HepG2 (cell line): Measurements from ENCODE around the gene P4HB. TPM values are rescaled to one million over a fixed set of nuclear protein-coding genes. Genes with fewer than 3 reads are reported as not detected.
A peak's percentile ranks its signal among the peaks of the same experiment; 100 is the strongest.

Experiments
- FOXK2 ChIP-seq: fragments of 450-650 bp; IDR thresholded peaks from 2 replicates; pipeline ENCODE4 v1.6.1; 2016
- HOXD1 ChIP-seq: sonication (generic); formaldehyde crosslinking; IDR thresholded peaks from 2 replicates; pipeline ENCODE4 v1.5.0; 2020; ENCODE audit warnings: missing genetic modification reagents
- MED8 ChIP-seq: sonication (generic); formaldehyde crosslinking; IDR thresholded peaks from 2 replicates; pipeline ENCODE4 v1.8.1; 2023; ENCODE audit warnings: mild to moderate bottlenecking, missing genetic modification reagents; ENCODE audit not compliant: insufficient replicate concordance
- NR2F1 ChIP-seq, 2 experiments: fragments of 450-650 bp in 1 of 2; formaldehyde crosslinking in 1 of 2; IDR thresholded peaks; 2 replicates each; pipeline versions ENCODE4 v1.5.0 to v1.6.1; 2016 to 2020; ENCODE audit warnings: mild to moderate bottlenecking in 1 of 2, missing compliant biosample characterization in 1 of 2, missing genetic modification reagents in 1 of 2, moderate library complexity in 1 of 2
- PCBP2 ChIP-seq: fragments of 200-400 bp; formaldehyde crosslinking; optimal IDR thresholded peaks from 2 replicates; pipeline ENCODE3; 2018; ENCODE audit warnings: low read length, low read depth; ENCODE audit not compliant: poor library complexity, severe bottlenecking
- POLR2AphosphoS2 ChIP-seq: IDR thresholded peaks from 2 replicates; pipeline ENCODE4 v1.6.1; 2011; ENCODE audit warnings: low read depth, low read length, improper control_type of control experiment
- RFXAP ChIP-seq: sonication (generic); formaldehyde crosslinking; IDR thresholded peaks from 2 replicates; pipeline ENCODE4 v1.4.0; 2020; ENCODE audit warnings: missing genetic modification reagents, borderline replicate concordance
- RORA ChIP-seq: sonication (generic); formaldehyde crosslinking; IDR thresholded peaks from 2 replicates; pipeline ENCODE4 v1.5.0; 2020; ENCODE audit warnings: mild to moderate bottlenecking, missing genetic modification reagents, moderate library complexity
- ZNF232 ChIP-seq: sonication (generic); formaldehyde crosslinking; IDR thresholded peaks from 2 replicates; pipeline ENCODE4 v1.4.0; 2020; ENCODE audit warnings: missing genetic modification reagents, borderline replicate concordance
- ZNF567 ChIP-seq: sonication (generic); formaldehyde crosslinking; IDR thresholded peaks from 2 replicates; pipeline ENCODE4 v1.8.1; 2023; ENCODE audit warnings: mild to moderate bottlenecking, missing genetic modification reagents, borderline replicate concordance
- ZNF724P ChIP-seq: sonication (generic); formaldehyde crosslinking; IDR thresholded peaks from 2 replicates; pipeline ENCODE4 v1.8.0; 2022; ENCODE audit warnings: missing genetic modification reagents, borderline replicate concordance
- ZNF772 ChIP-seq: sonication (generic); formaldehyde crosslinking; IDR thresholded peaks from 2 replicates; pipeline ENCODE4 v1.5.0; 2020; ENCODE audit warnings: mild to moderate bottlenecking, missing genetic modification reagents
- polyA plus RNA-seq, 8 experiments: library from polyadenylated mRNA; depleted of rRNA in 3 of 8; stranded (reverse) in 7 of 8; unstranded in 1 of 8; fragments of >200 nt; fragmentation: Illumina TruSeq in 4 of 8; extraction: Trizol in 4 of 8; gene quantifications; 2 replicates each; pipeline versions ENCODE4 v1.2.1 to v1.2.3, GENCODE V29; 2011 to 2016; ENCODE audit warnings: low read depth in 4 of 8, missing spikeins in 1 of 8, mixed read lengths in 1 of 8; ENCODE audit not compliant: insufficient read depth in 1 of 8
- total RNA-seq, 5 experiments: library from RNA; depleted of rRNA; stranded (reverse); fragments of >200 nt; fragmentation: Illumina TruSeq; extraction: Trizol; gene quantifications; 2 replicates each; pipeline ENCODE4 v1.2.3, GENCODE V29; 2016; ENCODE audit warnings: low read depth in 1 of 5
- TF ChIP-seq, protein P1 (sequence below): sonication (generic); formaldehyde crosslinking; IDR thresholded peaks from 2 replicates; pipeline ENCODE4 v1.4.0; 2020; ENCODE audit warnings: missing genetic modification reagents, mild to moderate bottlenecking, borderline replicate concordance
- TF ChIP-seq, protein P2 (sequence below): IDR thresholded peaks from 2 replicates; pipeline ENCODE4 v1.6.1; 2016; ENCODE audit warnings: mild to moderate bottlenecking, missing biosample characterization, missing genetic modification reagents
- TF ChIP-seq, protein P3 (sequence below), 2 experiments: fragments of 450-650 bp in 1 of 2; sonication (generic) in 1 of 2; formaldehyde crosslinking in 1 of 2; IDR thresholded peaks; 2 replicates each; pipeline versions ENCODE4 v1.6.1 to v1.8.0; 2016 to 2022; ENCODE audit warnings: antibody characterized with exemption in 1 of 2, mild to moderate bottlenecking in 1 of 2, missing genetic modification reagents in 1 of 2

P4HB gene
- total and polyA plus RNA-seq, 2 of the 13 experiments (the other 11 are each of a cell fraction or from before 2014, with no cell fraction given), result 185 to 782 TPM

DNA sequence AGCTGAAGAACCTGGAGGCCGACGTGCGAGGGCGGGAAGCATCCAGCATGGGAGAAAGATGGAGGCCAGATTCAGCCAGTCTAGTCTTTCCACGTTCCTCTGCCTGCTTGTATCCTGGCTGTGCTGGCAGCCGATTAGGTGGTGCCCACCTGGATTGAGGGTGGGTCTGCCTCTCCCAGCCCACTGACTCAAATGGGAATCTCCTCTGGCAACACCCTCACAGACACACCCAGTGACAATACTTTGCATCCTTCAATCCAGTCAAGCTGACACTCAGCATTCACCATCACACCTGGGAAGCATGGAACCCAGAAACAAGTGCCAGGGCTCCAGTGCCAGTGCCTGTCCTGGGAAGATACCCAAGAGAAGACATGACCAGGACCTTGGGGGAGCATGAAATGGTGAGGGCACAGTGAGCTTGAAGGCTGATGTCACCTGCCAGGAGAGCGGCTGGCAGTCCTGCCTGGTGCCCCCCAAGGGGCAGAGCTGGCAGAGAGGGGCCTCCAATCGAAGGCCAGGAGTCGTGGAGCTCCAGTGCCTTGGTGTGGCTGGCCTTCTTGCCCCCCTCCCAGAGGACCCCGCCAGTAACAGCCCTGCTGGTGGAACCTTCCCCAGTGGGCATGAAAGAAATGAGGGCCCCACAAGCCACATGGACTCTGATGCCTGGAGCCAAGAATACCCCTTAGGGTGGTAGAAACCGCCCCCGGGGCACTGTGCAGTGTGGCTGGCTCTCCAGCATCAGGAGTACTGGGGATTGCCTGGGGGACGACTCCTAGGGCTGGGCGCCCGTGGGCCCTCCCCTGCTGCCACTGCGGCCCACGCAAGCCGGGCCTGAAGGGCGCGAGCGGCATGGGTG lies 41.1 kb upstream of the P4HB start (continued):
- TF ChIP-seq, protein P1, sequence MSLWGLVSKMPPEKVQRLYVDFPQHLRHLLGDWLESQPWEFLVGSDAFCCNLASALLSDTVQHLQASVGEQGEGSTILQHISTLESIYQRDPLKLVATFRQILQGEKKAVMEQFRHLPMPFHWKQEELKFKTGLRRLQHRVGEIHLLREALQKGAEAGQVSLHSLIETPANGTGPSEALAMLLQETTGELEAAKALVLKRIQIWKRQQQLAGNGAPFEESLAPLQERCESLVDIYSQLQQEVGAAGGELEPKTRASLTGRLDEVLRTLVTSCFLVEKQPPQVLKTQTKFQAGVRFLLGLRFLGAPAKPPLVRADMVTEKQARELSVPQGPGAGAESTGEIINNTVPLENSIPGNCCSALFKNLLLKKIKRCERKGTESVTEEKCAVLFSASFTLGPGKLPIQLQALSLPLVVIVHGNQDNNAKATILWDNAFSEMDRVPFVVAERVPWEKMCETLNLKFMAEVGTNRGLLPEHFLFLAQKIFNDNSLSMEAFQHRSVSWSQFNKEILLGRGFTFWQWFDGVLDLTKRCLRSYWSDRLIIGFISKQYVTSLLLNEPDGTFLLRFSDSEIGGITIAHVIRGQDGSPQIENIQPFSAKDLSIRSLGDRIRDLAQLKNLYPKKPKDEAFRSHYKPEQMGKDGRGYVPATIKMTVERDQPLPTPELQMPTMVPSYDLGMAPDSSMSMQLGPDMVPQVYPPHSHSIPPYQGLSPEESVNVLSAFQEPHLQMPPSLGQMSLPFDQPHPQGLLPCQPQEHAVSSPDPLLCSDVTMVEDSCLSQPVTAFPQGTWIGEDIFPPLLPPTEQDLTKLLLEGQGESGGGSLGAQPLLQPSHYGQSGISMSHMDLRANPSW (CRISPR knock-in tag), result no peak
- TF ChIP-seq NR2F1 (CRISPR knock-in tag; IDR thresholded peaks at IDR 0.05), result no peak
- TF ChIP-seq ZNF567 (CRISPR knock-in tag), result 0 out of 2 replicates have a peak, but pooled peaks have one; percentile 54
- no peak for TF ChIP-seq FOXK2
- TF ChIP-seq HOXD1, result 0 out of 2 replicates have a peak, but pooled peaks have one; percentile 29
- peak; percentile 55; the same call in 1 of the 2 replicates for TF ChIP-seq ZNF724P (CRISPR knock-in tag)
- TF ChIP-seq, protein P2, sequence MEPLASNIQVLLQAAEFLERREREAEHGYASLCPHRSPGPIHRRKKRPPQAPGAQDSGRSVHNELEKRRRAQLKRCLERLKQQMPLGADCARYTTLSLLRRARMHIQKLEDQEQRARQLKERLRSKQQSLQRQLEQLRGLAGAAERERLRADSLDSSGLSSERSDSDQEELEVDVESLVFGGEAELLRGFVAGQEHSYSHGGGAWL (CRISPR knock-in tag), result no peak
- no peak for TF ChIP-seq ZNF232 (CRISPR knock-in tag)
- no peak for TF ChIP-seq POLR2AphosphoS2
- TF ChIP-seq, protein P3, sequence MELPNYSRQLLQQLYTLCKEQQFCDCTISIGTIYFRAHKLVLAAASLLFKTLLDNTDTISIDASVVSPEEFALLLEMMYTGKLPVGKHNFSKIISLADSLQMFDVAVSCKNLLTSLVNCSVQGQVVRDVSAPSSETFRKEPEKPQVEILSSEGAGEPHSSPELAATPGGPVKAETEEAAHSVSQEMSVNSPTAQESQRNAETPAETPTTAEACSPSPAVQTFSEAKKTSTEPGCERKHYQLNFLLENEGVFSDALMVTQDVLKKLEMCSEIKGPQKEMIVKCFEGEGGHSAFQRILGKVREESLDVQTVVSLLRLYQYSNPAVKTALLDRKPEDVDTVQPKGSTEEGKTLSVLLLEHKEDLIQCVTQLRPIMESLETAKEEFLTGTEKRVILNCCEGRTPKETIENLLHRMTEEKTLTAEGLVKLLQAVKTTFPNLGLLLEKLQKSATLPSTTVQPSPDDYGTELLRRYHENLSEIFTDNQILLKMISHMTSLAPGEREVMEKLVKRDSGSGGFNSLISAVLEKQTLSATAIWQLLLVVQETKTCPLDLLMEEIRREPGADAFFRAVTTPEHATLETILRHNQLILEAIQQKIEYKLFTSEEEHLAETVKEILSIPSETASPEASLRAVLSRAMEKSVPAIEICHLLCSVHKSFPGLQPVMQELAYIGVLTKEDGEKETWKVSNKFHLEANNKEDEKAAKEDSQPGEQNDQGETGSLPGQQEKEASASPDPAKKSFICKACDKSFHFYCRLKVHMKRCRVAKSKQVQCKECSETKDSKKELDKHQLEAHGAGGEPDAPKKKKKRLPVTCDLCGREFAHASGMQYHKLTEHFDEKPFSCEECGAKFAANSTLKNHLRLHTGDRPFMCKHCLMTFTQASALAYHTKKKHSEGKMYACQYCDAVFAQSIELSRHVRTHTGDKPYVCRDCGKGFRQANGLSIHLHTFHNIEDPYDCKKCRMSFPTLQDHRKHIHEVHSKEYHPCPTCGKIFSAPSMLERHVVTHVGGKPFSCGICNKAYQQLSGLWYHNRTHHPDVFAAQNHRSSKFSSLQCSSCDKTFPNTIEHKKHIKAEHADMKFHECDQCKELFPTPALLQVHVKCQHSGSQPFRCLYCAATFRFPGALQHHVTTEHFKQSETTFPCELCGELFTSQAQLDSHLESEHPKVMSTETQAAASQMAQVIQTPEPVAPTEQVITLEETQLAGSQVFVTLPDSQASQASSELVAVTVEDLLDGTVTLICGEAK (IDR thresholded peaks at IDR 0.05), result no peak
- TF ChIP-seq, protein P3 (CRISPR knock-in tag; IDR thresholded peaks at IDR 0.05), result peak; percentile 13; the same call in 1 of the 2 replicates
- TF ChIP-seq MED8 (CRISPR knock-in tag), result peak; percentile 38
- TF ChIP-seq RFXAP (CRISPR knock-in tag), result peak; percentile 59; the same call in 1 of the 2 replicates
- no peak for TF ChIP-seq PCBP2
- TF ChIP-seq RORA (CRISPR knock-in tag), result no peak
- TF ChIP-seq ZNF772 (CRISPR knock-in tag), result no peak
